Neuronal stem cell (in vitro differentiated cells): ENCODE measurements around the gene TRAK1. TPM values are rescaled to one million over a fixed set of nuclear protein-coding genes. Genes with fewer than 3 reads are reported as not detected.

Experiments
- small RNA-seq: library from polyadenylated mRNA; stranded (forward); fragments of <200 nt; extraction: miRNeasy Mini kit (QIAGEN cat#:217004); gene quantifications from one replicate; pipeline ENCODE3, GENCODE V24; 2013; ENCODE audit not compliant: insufficient read depth

TRAK1 gene

Small RNA genes within 50 kb of the gene (small RNA-seq; reads per million reads assigned to genes)
- not detected for gene RNU4-78P
